MM.1S (cell line): Measurements from ENCODE around the gene KDM6A.
"Not testable (repeated sequence)": the region's sequence is repeated elsewhere in the genome, so short reads cannot be mapped to it uniquely, and the experiment has no call there.

Source experiments
- DNase-seq: peaks from one replicate; pipeline ENCODE4 v3.0.0-alpha.2; 2015
- H2AFZ ChIP-seq: fragments of 300-600 bp; sonication (generic); 2 replicates; pipeline ENCODE4 v1.6.0; 2016; ENCODE audit warnings: antibody characterized with exemption, low read length
- H3F3A ChIP-seq: fragments of 300-600 bp; sonication (generic); 2 replicates; pipeline ENCODE4 v1.6.1; 2016; ENCODE audit warnings: mild to moderate bottlenecking, antibody characterized with exemption, low read length, moderate library complexity, mixed read lengths; ENCODE audit not compliant: insufficient read depth
- H3K27ac ChIP-seq: fragments of 300-600 bp; sonication (generic); 2 replicates; pipeline ENCODE4 v1.5.1; 2016; ENCODE audit warnings: mild to moderate bottlenecking, low read length
- H3K27me3 ChIP-seq: fragments of 300-600 bp; sonication (generic); replicated peaks from 2 replicates; pipeline ENCODE4 v1.6.0; 2016; ENCODE audit warnings: low read length; ENCODE audit not compliant: insufficient read depth
- H3K36me3 ChIP-seq: fragments of 300-600 bp; sonication (generic); replicated peaks from 2 replicates; pipeline ENCODE4 v1.6.1; 2016; ENCODE audit warnings: mild to moderate bottlenecking, low read length, mixed read lengths; ENCODE audit not compliant: insufficient read depth
- H3K4me1 ChIP-seq: fragments of 300-600 bp; sonication (generic); 2 replicates; pipeline ENCODE4 v1.6.1; 2016; ENCODE audit warnings: low read length, mixed read lengths
- H3K4me2 ChIP-seq: fragments of 300-600 bp; sonication (generic); 2 replicates; pipeline ENCODE4 v1.6.0; 2016; ENCODE audit warnings: low read depth, low read length
- H3K4me3 ChIP-seq: fragments of 300-600 bp; sonication (generic); 2 replicates; pipeline ENCODE4 v1.5.1; 2016; ENCODE audit warnings: low read length, mixed read lengths
- H3K79me2 ChIP-seq: fragments of 300-600 bp; sonication (generic); 2 replicates; pipeline ENCODE4 v1.6.1; 2016; ENCODE audit warnings: mixed run types, low read length, mixed read lengths
- H3K9ac ChIP-seq: fragments of 300-600 bp; sonication (generic); 2 replicates; pipeline ENCODE4 v1.6.1; 2016; ENCODE audit warnings: low read length, mixed read lengths
- H3K9me2 ChIP-seq: fragments of 300-600 bp; sonication (generic); replicated peaks from 2 replicates; pipeline ENCODE4 v1.6.1; 2016; ENCODE audit warnings: mild to moderate bottlenecking, low read length, mixed read lengths; ENCODE audit not compliant: insufficient read depth
- H3K9me3 ChIP-seq: fragments of 300-600 bp; sonication (generic); replicated peaks from 2 replicates; pipeline ENCODE4 v1.6.1; 2016; ENCODE audit warnings: mild to moderate bottlenecking, low read length, mixed read lengths; ENCODE audit not compliant: insufficient read depth
- H4K20me1 ChIP-seq: fragments of 300-600 bp; sonication (generic); 2 replicates; pipeline ENCODE4 v1.6.1; 2016; ENCODE audit warnings: mild to moderate bottlenecking, low read length, moderate library complexity, mixed read lengths; ENCODE audit not compliant: insufficient read depth
- CTCF ChIP-seq: fragments of 300-600 bp; sonication (generic); IDR thresholded peaks from 2 replicates; pipeline ENCODE4 v1.5.1; 2016; ENCODE audit warnings: antibody characterized with exemption, low read length, mixed read lengths
- EZH2 ChIP-seq: fragments of 300-600 bp; sonication (generic); optimal IDR thresholded peaks from 2 replicates; pipeline ENCODE3; 2017; ENCODE audit warnings: low read depth, mild to moderate bottlenecking, antibody characterized with exemption, low read length, mixed read lengths
- EZH2phosphoT487 ChIP-seq: fragments of 300-600 bp; sonication (generic); IDR thresholded peaks from 2 replicates; pipeline ENCODE4 v1.6.1; 2018; ENCODE audit warnings: antibody characterized with exemption, low read length

KDM6A gene

GRCh38 chrX:44908153-44908552 is 35.2 kb downstream of the KDM6A start:
- peaks cover 90% of the 10 kb centered on the region for H3K79me2 ChIP-seq
- H3K27me3 ChIP-seq = no peaks in the 10 kb centered on the region
- H3K9me3 ChIP-seq = no peaks in the 10 kb centered on the region
- H3K4me3 ChIP-seq = no peak overlapping the region
- H3K27ac ChIP-seq = no peak overlapping the region
- H3K36me3 ChIP-seq = no peaks in the 10 kb centered on the region
- DNase-seq = no peak
- no peak overlapping the region for H2AFZ ChIP-seq
- H3K4me1 ChIP-seq = peaks cover 9% of the 10 kb centered on the region; the same call in 1 of the 2 replicates
- peaks cover 13% of the 10 kb centered on the region for H3F3A ChIP-seq
- no peaks in the 10 kb centered on the region for H3K9me2 ChIP-seq
- peaks cover 11% of the 10 kb centered on the region; the same call in 1 of the 2 replicates for H4K20me1 ChIP-seq
- no peak overlapping the region for H3K4me2 ChIP-seq
- no peak overlapping the region for H3K9ac ChIP-seq
- TF ChIP-seq EZH2 (no peak), CTCF (no peak), EZH2phosphoT487 (no peak)

- Histone ChIP-seq H3K9me2 (no peaks in the 10 kb centered on the region), H3K79me2 (peaks cover 90% of the 10 kb centered on the region), H4K20me1 (peaks cover 11% of the 10 kb centered on the region; the same call in 1 of the 2 replicates), H3K4me2 (no peak overlapping the region), H3K27ac (no peak overlapping the region), H3K9ac (no peak overlapping the region), H3F3A (peaks cover 7% of the 10 kb centered on the region), H3K9me3 (no peaks in the 10 kb centered on the region), H3K4me1 (peaks cover 9% of the 10 kb centered on the region; the same call in 1 of the 2 replicates), H3K27me3 (no peaks in the 10 kb centered on the region), H2AFZ (no peak overlapping the region), H3K36me3 (no peaks in the 10 kb centered on the region), H3K4me3 (no peak overlapping the region)
- TF ChIP-seq EZH2 (no peak), EZH2phosphoT487 (no peak), CTCF (no peak)
- DNase-seq = no peak
Observed at GRCh38 chrX:44908827-44909226, 35.8 kb downstream of the KDM6A start.

GRCh38 chrX:44910508-44910907 is 37.5 kb downstream of the KDM6A start:
- H3K36me3 ChIP-seq, H2AFZ ChIP-seq, H3K27ac ChIP-seq, H3K4me3 ChIP-seq, H4K20me1 ChIP-seq, H3K4me1 ChIP-seq, H3K4me2 ChIP-seq, DNase-seq, H3K27me3 ChIP-seq, H3F3A ChIP-seq, H3K9me3 ChIP-seq, H3K9ac ChIP-seq, H3K9me2 ChIP-seq: not testable (repeated sequence)
- H3K79me2 ChIP-seq = peaks cover 90% of the 10 kb centered on the region

GRCh38 chrX:44911074-44911600 is 38.1 kb downstream of the KDM6A start:
- not testable (repeated sequence) for H3K9ac ChIP-seq, H3K4me2 ChIP-seq, H3K27me3 ChIP-seq, H2AFZ ChIP-seq, H3K9me3 ChIP-seq, H3K4me1 ChIP-seq, H3K27ac ChIP-seq, DNase-seq, H3K9me2 ChIP-seq, H3K4me3 ChIP-seq, H3K36me3 ChIP-seq, H3F3A ChIP-seq, H4K20me1 ChIP-seq
- peaks cover 90% of the 10 kb centered on the region for H3K79me2 ChIP-seq
